GM19351 (cell line): Measurements from ENCODE around the gene MBP.

Source experiments
- ATAC-seq: cut with Tn5 transposase; IDR thresholded peaks from one replicate; pipeline ENCODE4 v1.9.1; 2021; ENCODE audit warnings: mild to moderate bottlenecking, moderate library complexity; ENCODE audit not compliant: unreplicated experiment

MBP gene

GRCh38 chr18:77132369-77133050 is at the start of gene MBP:
MBP (minus strand) TSS chr18:77132783; CDS start chr18:77105261, 27,522 bp downstream.
- ATAC-seq: peak; percentile 61

GRCh38 chr18:77181950-77182707 is 49.5 kb upstream of the MBP start:
- ATAC-seq: no peak

- no peak for ATAC-seq
Measured at GRCh38 chr18:77178559-77178958, 46.0 kb upstream of the MBP start.

DNA sequence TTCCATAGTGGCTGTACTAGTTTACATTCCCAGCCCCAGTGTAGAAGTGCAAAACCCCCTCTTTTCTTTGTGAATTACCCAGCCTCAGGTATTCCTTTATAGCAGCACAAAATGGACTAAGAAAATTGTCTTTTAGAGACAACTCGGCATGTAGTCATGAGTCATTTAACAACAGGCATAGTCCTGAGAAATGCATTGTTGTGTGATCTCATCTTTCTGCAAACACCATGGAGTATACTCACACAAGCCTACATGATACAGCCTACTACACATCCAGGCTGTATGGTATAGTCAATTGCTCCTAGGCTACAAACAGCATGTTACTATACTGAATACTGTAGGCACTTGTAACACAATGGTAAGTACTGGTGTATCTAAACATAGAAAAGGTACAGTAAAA is 44.4 kb upstream of the MBP start:
- no peak for ATAC-seq

DNA sequence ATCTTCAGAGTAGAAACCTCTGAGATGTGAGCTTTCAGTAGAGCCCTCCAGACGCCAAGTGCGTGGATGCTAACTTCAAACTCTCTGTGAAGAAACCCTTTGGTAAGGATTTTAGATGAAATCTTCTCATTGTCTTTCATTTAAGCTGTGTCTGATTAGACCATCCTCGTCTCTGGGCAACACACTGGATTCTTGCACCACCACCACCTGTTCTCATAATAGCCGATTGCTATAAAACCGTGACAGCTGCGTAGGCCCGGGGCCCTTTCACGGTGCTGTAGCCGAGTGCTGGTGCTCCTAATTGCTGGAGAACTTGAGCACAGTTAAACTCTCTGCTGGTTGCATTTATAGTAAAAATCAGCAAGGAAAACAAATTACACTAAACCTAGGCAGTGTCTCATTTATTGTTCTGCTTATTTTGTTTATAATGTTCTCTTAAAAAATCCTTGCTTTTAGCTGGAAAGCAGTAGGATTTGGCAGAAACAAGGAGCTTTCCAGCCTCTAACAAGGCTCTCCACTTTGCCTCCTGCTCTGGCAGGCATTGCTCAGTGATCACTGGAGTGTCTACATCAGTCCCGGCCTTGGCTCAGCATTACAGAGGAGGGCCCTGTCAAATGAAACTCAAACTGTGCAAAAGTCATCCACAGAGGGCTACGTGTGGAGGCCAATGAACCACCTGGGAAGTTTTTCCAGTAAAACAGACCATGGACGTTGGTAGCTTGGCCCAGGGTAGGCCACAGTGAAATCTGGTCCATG is 40.9 kb upstream of the MBP start:
- no peak for ATAC-seq

DNA sequence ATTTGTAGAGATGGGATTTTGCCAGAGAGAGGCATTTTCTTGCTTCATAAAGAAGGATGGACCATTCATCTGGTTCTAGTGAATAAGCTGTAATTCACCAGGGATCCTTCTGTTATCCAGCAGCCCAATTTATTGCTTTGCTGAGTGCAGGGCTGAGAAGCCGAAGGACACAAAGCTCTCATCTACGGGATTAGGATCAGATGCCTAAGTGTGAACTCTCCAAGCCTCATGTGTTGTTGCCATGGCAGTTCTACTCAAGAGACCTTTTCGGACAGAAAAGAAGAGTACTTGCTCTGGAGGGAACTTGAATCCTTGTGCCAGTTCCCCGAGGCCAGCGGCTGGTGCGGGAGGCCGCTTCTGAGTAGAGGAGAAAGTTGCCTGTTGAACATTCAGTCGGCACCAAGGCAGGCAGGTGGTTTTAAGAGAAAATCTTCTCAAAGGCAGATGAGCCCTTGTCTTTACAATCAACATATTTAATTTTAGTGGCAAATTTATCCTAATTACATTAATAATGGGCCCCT is 38.4 kb upstream of the MBP start:
- ATAC-seq: no peak

DNA sequence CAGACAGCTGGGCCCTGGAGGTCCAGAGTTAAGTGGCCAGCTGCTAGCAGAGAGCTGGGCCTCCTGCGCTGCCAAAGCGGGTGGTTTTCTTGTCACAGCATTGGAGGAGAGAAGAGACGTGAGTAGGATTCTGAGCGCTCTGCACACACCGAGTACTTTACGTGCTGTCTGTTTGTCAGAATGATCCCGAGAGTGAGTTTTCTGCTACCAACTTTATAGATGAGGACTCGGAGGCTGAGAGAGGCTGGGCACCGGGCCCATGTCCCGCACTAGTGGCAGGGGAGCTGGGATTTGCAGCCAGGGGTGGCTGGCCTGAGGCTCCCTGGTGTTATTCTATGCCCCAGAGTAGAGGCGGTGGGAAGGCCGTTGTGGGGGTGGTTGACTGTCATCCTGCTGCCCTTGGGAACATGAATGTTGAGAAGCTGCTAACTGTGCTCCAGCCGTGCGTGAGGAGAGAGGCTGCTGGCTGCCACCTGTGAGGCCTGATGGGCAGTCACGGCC is 36.3 kb upstream of the MBP start:
- ATAC-seq: no peak

DNA sequence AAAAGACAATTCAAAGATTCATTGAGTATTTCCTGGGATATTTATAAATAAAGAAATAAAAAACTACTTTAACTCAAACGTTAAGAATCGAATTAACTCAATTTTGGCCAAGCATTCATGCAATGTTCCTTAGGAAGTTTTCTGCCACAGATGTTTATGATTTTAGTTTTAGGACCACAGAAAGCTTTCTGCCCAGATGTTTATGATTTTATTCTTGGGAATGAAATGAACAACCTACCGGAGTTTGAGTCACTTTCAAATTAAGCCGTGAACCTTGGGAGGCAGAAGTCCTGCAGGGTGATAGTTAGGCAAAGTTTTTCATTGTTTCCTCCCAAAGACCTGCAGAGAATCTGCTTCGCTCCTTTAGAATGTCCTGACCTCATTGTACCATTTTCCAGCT is 34.7 kb upstream of the MBP start:
- ATAC-seq: no peak

DNA sequence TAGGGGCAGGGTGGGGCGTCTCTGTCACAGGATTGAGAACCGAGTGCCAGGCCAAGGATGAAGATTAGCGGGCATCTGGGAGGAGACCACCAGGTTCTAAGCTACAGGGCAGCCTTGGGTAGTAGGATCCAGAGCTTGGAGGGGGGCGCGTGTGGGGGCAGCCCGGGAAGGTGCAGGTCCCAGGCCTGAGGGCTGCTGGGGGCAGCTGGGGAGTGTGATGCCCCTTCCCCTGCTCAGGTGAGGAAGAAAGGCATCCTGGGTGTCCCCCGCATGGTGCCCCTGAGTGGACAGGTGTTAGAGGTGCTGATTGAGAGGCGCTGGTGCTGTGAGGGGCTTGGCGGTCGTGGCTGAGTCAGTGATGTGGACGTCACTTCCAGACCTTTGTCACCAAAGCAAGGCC is 33.9 kb upstream of the MBP start:
- ATAC-seq: no peak

- ATAC-seq: no peak
Measured at GRCh38 chr18:77165503-77166188, 33.1 kb upstream of the MBP start.

GRCh38 chr18:77164763-77165485 is 32.3 kb upstream of the MBP start:
- no peak for ATAC-seq

DNA sequence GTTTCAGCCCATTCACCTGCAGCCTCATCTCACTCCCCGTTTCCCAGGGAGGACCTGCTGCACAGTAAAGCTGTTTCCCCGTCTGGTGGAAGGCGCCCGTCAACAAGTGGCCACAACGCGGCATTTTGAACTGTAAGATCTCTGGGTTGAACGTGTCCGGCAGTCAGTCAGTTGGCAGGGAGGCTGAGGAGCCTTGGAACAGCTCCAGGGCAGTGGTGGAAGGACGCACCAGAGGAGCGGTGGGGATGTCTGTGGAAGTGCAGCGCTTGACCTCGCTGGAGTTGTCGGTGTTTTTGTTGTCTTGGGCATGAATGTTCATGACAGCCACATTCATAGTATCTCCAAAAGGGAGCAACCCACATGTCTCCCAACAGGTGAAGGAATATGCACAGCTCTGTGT is 31.4 kb upstream of the MBP start:
- no peak for ATAC-seq

DNA sequence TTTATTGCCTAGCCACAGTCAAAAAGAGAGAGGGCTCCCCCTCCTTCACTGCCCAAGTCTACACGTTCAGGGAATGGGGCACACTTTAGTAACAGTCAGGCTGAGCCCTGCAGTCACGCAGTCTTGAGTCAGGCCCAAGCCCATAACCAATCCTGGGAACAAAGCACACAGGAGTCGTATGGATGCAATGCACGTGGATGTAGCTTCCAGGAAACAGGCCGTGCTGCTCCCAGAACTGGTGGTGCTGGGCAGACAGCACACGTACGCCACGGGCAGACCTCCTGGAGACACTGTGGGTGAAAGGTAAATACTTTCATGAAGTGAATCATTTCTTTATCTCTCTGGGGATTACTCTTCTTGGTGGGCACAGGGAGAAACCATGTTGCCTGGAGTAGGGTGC is 30.0 kb upstream of the MBP start:
- no peak for ATAC-seq

GRCh38 chr18:77161961-77162360 is 29.4 kb upstream of the MBP start:
- no peak for ATAC-seq

DNA sequence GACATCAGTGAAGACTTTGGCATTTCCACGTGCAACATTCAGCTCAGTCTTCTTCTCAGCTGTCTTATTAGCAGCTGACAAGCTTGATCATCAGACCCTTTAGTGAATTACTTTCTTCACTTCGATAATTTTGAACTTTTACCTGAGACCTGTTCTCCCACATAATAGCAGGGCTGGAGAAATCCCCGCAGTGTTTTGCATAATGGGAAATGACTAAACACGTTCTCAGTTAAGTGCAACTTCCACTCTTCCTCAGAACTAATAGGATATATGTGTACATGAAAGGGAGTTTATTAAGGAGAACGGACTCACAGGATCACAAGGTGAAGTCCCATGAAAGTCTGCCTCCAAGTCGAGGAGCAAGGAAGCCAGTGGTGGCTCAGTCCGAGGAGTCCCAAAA is 28.8 kb upstream of the MBP start:
- no peak for ATAC-seq

- ATAC-seq: no peak
Measured at GRCh38 chr18:77160515-77160914, 27.9 kb upstream of the MBP start.

- ATAC-seq: peak; percentile 52
Measured at GRCh38 chr18:77157312-77157711, 24.7 kb upstream of the MBP start.

DNA sequence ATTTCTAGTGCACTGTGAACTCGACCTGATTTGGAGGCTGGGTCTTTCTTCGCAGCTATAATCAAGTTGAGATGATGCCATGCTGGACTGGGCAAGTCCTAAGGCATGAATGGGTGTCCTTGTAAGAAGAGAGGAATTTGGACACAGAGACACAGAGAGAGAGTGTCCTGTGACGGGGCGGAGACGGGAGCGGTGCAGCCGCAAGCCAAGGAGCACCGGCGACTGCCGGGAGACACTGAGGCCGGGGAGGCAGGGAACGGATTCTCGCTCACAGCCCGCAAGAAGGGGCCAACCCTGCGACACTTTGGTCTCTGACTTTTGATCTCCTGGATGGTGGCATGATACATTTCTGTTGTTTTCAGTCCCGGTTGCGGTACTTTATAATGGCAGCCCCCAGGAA is 22.4 kb upstream of the MBP start:
- ATAC-seq: no peak

DNA sequence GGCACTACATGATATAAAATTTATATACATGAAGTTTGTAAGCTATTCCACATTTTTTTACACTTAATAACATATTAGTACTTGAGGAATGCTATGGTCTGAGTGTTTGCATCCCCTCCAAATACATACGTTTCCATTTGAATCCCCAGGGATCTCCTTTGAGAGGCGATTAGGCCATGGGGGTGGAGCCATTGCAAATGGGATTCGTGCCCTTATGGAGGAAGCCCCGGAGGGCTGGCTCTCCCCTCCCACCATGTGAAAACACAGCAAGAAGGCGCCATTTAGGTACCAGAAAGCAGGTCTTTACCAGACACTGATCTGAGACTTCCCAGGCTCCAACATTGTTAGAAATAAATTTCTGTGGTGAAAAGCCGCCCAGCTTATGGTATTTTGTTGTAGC is 20.8 kb upstream of the MBP start:
- ATAC-seq: no peak
